ENCODE data around the gene KRT72.

The KRT72 gene

DNA sequence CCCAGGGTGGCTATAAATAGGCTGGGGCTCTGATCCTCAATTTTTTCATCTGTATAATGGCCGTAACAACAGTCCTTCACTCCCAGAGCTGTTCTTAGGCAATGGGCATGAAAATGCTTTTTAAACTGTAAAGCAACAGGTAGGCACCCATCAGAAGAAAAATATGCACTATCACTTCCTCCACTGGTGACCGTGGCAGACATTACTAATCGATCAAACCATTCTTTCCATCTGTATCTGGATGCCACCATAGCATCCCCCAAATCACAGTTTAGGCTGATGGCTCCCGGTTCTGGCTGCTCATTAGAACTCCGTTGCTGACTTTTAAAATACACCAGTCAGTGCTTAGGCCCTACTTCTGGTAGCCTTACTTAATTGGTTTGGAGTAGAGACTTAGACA is 59.6 kb downstream of the KRT72 start:
- no peak for DNase-seq (ENCODE audit: low spot score)

DNA sequence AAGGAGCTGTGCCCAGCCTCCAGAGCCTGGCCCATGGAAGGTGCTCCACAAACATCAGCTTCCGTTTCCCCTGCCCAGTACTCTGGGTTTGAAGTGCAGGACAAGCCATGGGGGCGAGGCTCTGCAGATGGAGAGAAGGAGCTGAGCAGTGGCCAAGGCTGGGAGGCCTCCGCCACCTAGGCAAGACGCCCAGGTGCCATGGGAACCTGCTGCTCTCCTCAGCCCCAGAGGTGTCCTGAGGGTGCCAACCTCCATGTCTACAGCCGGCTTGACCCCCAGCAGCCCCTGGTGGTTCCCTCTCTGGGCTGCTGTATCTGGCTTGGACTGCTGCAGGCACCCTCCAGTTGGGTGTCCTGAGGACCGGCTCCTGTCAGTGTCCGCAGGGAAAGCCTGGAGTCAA is 60.7 kb downstream of the KRT72 start:
- DNase-seq (ENCODE audit: low spot score) = no peak

DNA sequence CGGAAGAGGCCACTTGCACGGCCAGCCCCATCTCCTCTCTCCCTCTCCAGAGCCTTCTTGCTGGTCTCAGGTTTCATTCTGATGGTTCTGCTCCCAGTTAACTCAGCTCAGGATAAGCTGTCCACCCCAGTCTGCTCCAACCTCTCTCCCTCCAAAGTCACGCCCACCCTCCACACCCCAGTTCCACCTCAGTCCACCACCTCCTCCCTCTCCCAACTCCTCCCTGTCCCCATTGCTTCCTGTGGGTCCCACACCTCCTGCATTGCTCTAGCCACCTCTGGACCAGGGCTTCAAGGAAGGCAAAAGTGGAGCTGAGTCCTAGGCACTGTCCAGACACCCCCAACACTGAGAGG is 61.5 kb downstream of the KRT72 start:
- DNase-seq (ENCODE audit: low spot score) = no peak

DNA sequence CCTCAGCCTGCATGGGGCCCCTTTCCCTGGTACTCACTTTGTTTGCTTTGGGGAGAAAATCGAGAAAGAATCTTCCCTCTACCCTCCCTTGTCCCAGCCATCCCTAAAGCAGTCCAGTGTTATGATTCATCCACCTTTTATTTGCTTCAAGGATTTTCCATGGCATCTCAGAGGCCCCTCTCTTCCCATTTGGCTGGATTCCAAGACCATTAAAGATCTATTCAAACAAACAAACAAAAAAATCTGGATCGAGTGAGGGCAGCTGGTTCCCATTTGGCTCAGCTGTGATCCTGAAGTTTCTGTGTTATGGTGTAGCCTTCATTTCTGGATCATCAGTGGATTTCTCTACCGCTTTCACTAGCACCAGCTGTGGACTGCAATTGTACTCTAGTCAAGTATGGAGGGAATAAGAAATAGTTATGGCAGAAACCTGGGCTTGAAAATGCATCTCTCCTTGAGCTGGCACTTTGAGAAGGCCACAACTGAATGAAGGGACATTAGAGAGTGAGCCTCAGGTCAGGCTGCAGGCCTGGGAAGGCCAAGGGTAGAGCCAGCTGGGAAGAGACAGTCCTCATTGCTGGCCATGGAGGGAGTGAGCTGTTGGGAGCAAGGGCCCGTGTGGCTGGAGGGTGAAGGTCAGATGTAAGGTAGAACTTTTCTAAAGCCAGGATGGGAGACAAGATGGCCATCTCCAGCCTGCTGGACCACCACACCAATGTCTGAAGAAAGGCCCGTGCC is 62.0 kb downstream of the KRT72 start:
- DNase-seq (ENCODE audit: low spot score) = no peak

DNA sequence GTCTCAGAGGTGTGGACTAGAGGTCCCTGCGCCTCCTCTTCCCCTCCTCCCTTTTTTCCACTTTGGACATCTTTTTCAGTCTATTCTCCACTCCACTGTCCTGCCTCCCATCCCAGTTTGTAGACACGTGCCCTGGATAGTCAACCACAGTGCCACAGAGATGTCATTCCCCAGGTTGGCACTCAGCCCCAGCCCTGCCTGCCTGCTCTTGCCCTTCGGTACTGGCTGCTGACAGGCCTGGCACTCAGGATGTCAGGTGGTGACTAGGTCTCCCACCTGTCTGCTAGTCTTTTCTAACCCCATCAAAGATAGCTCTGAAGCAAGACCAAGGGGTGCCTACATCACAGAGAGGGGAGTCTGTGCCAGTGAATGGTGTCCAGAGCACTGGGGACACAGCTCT is 64.2 kb downstream of the KRT72 start:
- no peak for DNase-seq (ENCODE audit: low spot score)

Data from CD4-positive, alpha-beta T cell treated with Interleukin-2 at 100 ng/mL for 4 hours (primary cell).